Stimulated activated CD8-positive, alpha-beta memory T cell treated with anti-CD3 and anti-CD28 coated beads, Interleukin-2, amount 100 ng/mL, for 48 hours (primary cell): ENCODE results near the gene RNASE9.
"Not testable (repeated sequence)": the region's sequence is repeated elsewhere in the genome, so short reads cannot be mapped to it uniquely, and the experiment has no call there.

Source experiments
- DNase-seq, 2 donors: peaks; one replicate each; pipeline ENCODE4 v3.0.0-alpha.2; 2020; ENCODE audit warnings: low read depth in 2 of 2

Gene RNASE9

GRCh38 chr14:20522332-20522731 is 38.5 kb downstream of the RNASE9 start:
- no peak for DNase-seq

GRCh38 chr14:20516921-20517320 is 43.9 kb downstream of the RNASE9 start:
- no peak for DNase-seq

- DNase-seq, result no peak
These were observed 45.0 kb downstream of the RNASE9 start for GRCh38 chr14:20515846-20516245.

GRCh38 chr14:20512177-20512905 is 48.5 kb downstream of the RNASE9 start:
- no peak for DNase-seq

GRCh38 chr14:20508367-20508766 is 52.5 kb downstream of the RNASE9 start:
- DNase-seq, result no peak

- not testable (repeated sequence) for DNase-seq
These were observed 53.3 kb downstream of the RNASE9 start for GRCh38 chr14:20507537-20507936.

GRCh38 chr14:20506752-20507151 is 54.1 kb downstream of the RNASE9 start:
- not testable (repeated sequence) for DNase-seq

- DNase-seq, result not testable (repeated sequence)
These were observed 54.6 kb downstream of the RNASE9 start for GRCh38 chr14:20506276-20506675.
